Adrenal gland (tissue), 5 donors: Measurements from ENCODE around the gene GATAD2B.

Experiments
- CTCF ChIP-seq, 6 experiments: fragments of 450-650 bp in 4 of 6; fragments of 200-600 bp in 2 of 6; sonication (generic) in 1 of 6; IDR thresholded peaks; 1 replicate in 5 of 6; 2 replicates in 1 of 6; pipeline versions ENCODE4 v1.5.1 to v1.8.0; 2016 to 2021; ENCODE audit warnings: antibody characterized with exemption in 6 of 6, mild to moderate bottlenecking in 2 of 6, moderate library complexity in 1 of 6
- POLR2A ChIP-seq, 2 donors: fragments of 450-650 bp; IDR thresholded peaks; one replicate each; pipeline ENCODE4 v1.6.1; 2017; ENCODE audit warnings: antibody characterized with exemption in 2 of 2, mild to moderate bottlenecking in 2 of 2, moderate library complexity in 1 of 2
- donor health status: DM: no; HTN: no; CAD: no.

- TF ChIP-seq POLR2A (IDR thresholded peaks at IDR 0.05) = no peak
- TF ChIP-seq CTCF (IDR thresholded peaks at IDR 0.05) = no peak
Measured at GRCh38 chr1:153805886-153806719, 116.7 kb downstream of the GATAD2B start.
